ENCODE measurements around the gene ELP2. TPM values are rescaled to one million over a fixed set of nuclear protein-coding genes. Genes with fewer than 3 reads are reported as not detected.
"Not testable (repeated sequence)": the region's sequence is repeated elsewhere in the genome, so short reads cannot be mapped to it uniquely, and the experiment has no call there.

ELP2 gene
- total RNA-seq, 1 donor from 2014 or later, result 62.2 TPM

DNA sequence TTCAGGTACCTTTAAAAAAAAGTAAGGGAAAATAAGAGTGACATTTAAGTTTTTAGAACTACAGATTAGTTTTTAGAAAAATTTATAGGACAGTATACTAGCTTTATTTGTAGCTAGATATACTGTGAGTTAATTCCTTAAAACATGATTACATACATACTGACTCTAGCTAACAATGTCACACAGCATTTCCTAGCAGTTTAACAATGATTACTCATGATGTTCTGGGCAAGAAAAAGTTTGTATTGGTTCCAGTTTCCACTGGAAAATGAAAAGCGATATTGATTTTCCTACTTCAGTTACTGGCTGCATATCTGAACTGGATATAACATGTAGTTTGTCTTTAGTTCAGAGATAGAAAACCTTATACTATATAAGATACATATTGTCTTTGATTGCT is 20.0 kb upstream of the ELP2 start:
- H3K27me3 ChIP-seq (ENCODE audit: low read depth), result no peaks in the 10 kb centered on the region
- no peak overlapping the region for H3K27ac ChIP-seq
- TF ChIP-seq, protein P1, sequence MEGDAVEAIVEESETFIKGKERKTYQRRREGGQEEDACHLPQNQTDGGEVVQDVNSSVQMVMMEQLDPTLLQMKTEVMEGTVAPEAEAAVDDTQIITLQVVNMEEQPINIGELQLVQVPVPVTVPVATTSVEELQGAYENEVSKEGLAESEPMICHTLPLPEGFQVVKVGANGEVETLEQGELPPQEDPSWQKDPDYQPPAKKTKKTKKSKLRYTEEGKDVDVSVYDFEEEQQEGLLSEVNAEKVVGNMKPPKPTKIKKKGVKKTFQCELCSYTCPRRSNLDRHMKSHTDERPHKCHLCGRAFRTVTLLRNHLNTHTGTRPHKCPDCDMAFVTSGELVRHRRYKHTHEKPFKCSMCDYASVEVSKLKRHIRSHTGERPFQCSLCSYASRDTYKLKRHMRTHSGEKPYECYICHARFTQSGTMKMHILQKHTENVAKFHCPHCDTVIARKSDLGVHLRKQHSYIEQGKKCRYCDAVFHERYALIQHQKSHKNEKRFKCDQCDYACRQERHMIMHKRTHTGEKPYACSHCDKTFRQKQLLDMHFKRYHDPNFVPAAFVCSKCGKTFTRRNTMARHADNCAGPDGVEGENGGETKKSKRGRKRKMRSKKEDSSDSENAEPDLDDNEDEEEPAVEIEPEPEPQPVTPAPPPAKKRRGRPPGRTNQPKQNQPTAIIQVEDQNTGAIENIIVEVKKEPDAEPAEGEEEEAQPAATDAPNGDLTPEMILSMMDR (IDR thresholded peaks at IDR 0.05), result no peak
- H3K4me3 ChIP-seq, result no peak overlapping the region
- no peak for ATAC-seq
- no peaks in the 10 kb centered on the region for H3K9me3 ChIP-seq
- no peaks in the 10 kb centered on the region for H3K4me1 ChIP-seq
- H3K36me3 ChIP-seq, result peaks cover 55% of the 10 kb centered on the region
- intact Hi-C loops (cut with DNase I), result no loop called here
- no peak for DNase-seq

DNA sequence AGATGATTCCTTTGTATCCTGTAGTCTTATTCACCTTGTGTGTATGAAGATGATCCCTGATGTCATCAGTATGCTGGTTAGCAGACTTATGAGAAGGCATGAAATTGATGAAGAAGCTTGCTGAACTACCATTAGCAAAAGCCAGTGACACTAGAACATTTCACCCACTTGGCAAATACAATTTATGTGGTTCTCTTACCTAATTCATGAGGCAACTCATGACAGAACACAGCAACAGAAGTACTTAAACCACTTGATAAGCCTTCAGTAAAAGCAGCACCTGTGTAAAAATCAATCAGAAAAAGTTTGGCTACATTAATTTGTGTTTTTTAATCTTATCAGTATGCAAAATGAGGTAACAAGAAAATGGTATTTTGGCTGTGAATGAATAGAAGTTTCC is 17.4 kb upstream of the ELP2 start:
- no peaks in the 10 kb centered on the region for H3K4me1 ChIP-seq
- no peaks in the 10 kb centered on the region for H3K27me3 ChIP-seq (ENCODE audit: low read depth)
- peaks cover 79% of the 10 kb centered on the region for H3K36me3 ChIP-seq
- ATAC-seq (no peak), DNase-seq (no peak)
- no peak overlapping the region for H3K27ac ChIP-seq
- TF ChIP-seq, protein P1 (IDR thresholded peaks at IDR 0.05), result no peak
- H3K4me3 ChIP-seq, result no peak overlapping the region
- H3K9me3 ChIP-seq, result no peaks in the 10 kb centered on the region
- intact Hi-C loops (cut with DNase I), result no loop called here

DNA sequence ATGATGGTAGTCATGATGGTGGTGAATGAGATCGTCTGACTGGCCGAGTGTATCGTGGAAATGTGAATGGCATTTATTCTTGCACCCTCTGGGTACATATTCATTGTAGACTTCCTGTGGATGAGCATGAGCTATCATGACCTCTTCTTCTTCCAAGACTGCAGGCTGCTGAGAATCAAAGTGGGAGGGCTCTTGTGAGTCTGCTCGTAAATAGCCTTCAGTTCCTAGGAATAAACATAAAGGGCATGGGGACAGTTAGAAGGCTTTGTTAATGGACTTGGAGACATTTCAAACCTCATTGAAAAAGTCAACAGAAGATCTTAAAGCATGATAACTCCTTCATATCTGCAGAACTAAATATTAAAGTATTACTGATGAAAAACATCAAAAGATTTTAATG is 15.4 kb upstream of the ELP2 start:
- Histone ChIP-seq H3K9me3 (no peaks in the 10 kb centered on the region), H3K4me3 (no peak overlapping the region), H3K36me3 (peaks cover 80% of the 10 kb centered on the region), H3K27ac (no peak overlapping the region), H3K4me1 (no peaks in the 10 kb centered on the region), H3K27me3 (ENCODE audit: low read depth) (no peaks in the 10 kb centered on the region)
- ATAC-seq, result no peak
- no peak for DNase-seq
- TF ChIP-seq, protein P1 (IDR thresholded peaks at IDR 0.05), result no peak
- intact Hi-C loops (cut with DNase I), result no loop called here

DNA sequence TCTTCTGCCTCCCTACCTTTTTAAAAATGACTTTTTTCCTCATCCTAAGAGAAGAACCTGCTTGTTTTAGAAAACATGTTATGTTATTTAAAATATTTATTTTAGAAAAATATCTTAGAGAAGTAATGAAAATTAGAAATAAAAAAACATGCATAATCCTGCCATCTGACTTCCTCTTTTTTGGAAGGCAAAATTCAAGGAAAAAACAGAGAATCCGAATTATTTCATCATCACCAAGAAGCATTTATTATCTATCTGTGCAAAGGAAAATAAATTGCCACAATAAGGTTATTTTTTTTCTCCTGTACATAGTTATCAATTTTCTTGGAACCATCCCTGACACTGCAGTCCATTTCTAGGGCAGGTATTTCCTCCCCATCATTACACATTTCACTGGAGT is 15.0 kb upstream of the ELP2 start:
- TF ChIP-seq, protein P1 (IDR thresholded peaks at IDR 0.05), result no peak
- ATAC-seq (no peak), DNase-seq (no peak)
- intact Hi-C loops (cut with DNase I), result no loop called here
- H3K4me1 ChIP-seq, result no peaks in the 10 kb centered on the region
- no peaks in the 10 kb centered on the region for H3K9me3 ChIP-seq
- H3K27me3 ChIP-seq (ENCODE audit: low read depth), result no peaks in the 10 kb centered on the region
- H3K36me3 ChIP-seq, result peaks cover 80% of the 10 kb centered on the region
- H3K27ac ChIP-seq, result no peak overlapping the region
- no peak overlapping the region for H3K4me3 ChIP-seq

DNA sequence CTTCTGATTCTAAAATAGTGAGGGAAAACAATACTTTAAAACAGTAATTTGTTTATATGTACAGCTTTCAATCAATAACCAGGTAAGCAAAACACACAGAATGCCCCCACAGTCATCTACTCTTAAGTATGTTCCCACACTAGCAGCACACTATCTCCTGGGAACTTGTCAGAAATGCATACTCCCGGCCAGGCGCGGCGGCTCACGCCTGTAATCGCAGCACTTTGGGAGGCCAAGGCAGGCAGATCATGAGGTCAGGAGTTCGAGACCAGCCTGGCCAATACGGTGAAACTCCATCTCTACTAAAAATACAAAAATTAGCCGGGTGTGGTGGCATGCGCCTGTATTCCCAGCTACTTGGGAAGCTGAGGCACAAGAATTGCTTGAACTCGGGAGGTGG is 12.9 kb upstream of the ELP2 start:
- DNase-seq; H3K27me3 ChIP-seq (ENCODE audit: low read depth); H3K4me1 ChIP-seq; H3K4me3 ChIP-seq; ATAC-seq; H3K27ac ChIP-seq; intact Hi-C loops (cut with DNase I); H3K9me3 ChIP-seq: not testable (repeated sequence)
- H3K36me3 ChIP-seq, result peaks cover 80% of the 10 kb centered on the region

DNA sequence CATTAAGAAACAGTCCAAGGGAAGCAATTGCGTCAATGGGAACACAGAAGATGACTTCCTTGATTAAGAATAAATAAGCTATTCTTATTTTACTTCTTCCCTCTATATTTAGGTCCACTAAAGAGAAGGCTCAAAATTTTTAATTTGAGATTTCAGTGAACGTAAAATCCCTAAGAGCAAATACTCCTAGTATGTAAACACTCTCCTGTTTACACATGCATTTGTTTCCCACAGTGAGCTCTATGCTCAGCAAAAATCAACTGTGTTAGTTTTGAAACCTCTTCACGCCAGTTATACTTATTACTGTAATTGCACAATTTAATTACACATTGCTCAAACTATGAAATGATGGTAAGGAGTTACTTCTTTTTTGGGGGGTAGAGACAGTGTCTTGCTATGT is 9.4 kb upstream of the ELP2 start:
- intact Hi-C loops (cut with DNase I), result no loop called here
- Histone ChIP-seq H3K27me3 (ENCODE audit: low read depth) (no peaks in the 10 kb centered on the region), H3K4me1 (no peaks in the 10 kb centered on the region), H3K9me3 (no peaks in the 10 kb centered on the region), H3K36me3 (peaks cover 75% of the 10 kb centered on the region), H3K27ac (no peak overlapping the region), H3K4me3 (no peak overlapping the region)
- ATAC-seq (peak in 1 of 2 donors; percentile 49), DNase-seq (no peak)
- TF ChIP-seq, protein P1 (IDR thresholded peaks at IDR 0.05), result no peak

Data from lower lobe of right lung (tissue), 2 donors.